Stimulated activated CD4-positive, alpha-beta T cell treated with anti-CD3 and anti-CD28 coated beads, Interleukin-4, amount 100 ng/mL, for 24 hours (primary cell): ENCODE measurements around the gene CACNG1.

ENCODE experiments used
- DNase-seq: peaks from one replicate; pipeline ENCODE4 v3.0.0-alpha.2; 2020

CACNG1 gene

DNA sequence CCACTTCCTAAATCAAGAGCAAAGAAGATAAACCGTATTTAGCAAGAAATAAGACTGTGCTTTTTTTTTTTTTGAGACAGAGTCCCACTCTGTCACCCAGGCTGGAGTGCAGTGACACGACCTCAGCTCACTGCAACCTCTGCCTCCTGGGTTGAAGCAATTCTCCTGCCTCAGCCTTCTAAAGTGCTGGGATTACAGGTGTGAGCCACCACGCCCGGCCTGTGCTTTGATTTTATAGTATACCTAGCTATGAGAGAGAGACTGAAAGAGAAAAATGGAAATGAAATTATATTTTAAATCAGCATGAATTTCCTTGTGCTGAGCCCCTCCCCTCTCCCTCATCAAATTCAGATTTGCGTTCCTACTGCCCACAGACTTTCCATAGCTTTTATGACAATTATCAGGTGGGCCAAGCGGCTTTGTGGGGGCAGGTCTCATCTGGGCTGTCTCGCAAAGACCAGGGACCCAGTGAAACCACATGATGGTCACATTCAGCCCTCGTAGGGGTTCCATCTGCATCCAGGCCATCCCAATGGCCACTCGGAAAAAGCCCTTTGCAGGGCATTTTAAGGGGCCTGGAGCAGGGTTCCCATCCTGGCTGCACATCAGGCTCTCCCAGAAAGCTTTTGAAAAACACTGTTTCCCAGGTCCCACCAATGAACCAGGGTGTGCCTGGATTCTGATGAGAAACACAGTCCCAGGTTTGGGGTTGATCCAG lies 8.5 kb downstream of the CACNG1 start:
- no peak for DNase-seq

DNA sequence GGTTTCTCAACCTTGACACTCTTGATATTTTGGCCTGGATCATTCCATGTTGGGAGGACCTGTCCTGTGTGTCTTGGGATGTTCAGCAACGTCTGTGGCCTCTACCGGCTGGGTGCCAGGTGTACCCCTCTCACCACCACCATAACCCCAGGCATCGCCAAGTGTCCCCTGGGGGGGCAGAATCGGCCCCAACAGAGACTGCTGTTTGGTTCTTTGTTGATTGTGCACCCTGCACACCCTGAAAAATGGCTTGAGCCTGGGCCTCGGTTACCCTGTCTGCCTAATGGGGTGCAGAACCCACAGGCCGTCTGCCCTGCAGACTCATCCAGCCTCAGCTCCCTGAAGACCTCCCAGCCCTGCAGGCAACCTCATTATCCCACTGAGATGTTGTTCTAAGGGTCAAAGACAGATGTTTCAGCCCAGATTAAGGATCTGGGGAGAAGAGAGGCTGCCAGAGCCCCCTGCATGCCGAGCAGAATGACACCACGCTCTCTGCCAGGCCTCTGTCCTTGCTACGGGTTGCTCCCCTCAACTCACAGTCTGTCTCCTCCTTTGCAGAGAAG lies 9.2 kb downstream of the CACNG1 start:
- no peak for DNase-seq

DNA sequence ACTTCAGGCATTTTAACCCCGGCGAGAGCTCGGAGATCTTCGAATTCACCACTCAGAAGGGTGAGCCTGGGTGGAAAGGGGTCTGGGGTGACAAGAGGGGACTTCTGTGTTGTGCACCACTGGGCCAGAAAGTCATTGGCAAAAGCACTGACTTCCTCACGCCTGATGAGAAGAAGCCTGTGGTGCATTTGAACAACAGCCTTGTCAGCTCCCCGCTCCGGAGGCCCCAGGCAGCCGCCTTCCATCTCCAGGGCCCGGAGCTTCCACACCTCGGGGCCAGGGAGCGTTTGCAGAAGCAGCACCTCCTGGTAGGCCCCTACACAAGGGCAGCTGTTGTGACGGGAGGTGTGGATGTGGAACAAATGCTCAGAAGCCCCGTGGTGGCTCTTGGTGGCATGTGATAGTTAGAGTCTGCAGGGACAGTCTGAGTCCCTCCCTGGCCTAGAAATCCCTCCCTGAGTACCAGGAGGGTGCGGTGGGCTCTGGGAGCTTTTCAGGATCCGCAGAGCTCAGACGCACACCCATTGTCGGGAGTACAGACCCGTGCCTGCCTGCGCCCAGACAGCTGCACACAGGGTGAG lies 9.7 kb downstream of the CACNG1 start:
- DNase-seq: no peak

DNA sequence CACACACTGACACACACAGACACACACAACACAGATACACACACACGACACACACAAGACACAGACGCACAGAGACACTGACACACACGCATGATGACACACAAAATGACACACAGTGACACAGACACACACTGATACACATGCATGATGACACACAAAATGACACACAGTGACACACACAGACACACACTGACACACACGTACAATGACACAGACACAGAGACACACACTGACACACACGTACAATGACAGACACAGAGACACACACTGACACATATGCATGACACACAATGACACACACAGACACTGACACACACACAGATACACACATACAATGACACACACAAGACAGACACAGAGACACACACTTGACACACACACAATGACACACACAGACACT lies 10.3 kb downstream of the CACNG1 start:
- no peak for DNase-seq

DNA sequence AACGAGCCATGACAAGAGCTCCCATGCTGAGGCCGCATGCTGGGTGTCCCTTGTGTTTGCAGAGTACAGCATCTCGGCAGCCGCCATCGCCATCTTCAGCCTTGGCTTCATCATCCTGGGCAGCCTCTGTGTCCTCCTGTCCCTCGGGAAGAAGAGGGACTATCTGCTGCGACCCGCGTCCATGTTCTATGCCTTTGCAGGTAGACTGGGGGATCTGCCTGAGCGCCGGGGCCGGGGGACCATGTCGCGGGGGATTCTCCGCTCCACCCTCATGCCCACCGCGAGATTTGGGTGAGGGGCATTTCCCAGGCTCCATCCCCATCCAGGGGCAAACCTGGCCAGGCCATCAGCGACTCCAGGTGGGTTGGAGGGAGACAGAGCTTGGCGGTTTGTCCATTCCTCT lies 10.7 kb downstream of the CACNG1 start:
- no peak for DNase-seq

DNA sequence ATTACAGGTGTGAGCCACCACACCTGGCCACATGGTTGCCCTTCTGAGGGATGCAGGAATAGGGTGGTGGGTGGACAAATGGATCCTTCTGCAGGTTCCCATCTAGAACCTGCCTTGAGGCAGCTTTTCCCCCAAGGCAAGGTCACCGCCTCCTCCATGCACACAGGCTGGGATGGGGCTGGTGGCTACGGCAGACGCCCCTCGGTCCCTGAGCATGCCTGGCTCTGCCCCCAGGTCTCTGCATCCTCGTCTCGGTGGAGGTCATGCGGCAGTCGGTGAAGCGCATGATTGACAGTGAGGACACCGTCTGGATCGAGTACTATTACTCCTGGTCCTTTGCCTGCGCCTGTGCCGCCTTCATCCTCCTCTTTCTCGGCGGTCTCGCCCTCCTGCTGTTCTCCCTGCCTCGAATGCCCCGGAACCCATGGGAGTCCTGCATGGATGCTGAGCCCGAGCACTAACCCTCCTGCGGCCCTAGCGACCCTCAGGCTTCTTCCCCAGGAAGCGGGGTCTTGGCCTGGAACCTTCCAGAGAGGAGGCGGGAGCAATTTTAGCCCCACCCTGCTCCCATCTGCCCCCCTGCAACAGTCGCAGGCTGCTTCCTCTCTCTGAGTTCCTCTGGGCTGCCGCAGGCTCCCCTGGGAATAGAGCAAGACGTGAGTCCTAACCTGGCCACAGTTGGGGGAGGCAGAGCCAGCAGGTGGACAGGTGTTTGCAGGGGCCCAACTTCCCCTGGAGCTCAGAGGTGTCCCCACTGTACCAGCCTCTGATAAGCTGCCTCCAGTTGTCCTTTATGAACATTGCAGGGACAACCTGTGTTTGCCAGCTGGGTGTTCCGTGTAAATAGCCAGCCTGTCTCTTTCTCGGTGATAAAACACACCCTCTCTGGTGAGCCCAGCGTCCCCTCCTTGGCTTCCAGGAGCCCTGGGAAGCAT lies 11.7 kb downstream of the CACNG1 start:
- DNase-seq: no peak

DNA sequence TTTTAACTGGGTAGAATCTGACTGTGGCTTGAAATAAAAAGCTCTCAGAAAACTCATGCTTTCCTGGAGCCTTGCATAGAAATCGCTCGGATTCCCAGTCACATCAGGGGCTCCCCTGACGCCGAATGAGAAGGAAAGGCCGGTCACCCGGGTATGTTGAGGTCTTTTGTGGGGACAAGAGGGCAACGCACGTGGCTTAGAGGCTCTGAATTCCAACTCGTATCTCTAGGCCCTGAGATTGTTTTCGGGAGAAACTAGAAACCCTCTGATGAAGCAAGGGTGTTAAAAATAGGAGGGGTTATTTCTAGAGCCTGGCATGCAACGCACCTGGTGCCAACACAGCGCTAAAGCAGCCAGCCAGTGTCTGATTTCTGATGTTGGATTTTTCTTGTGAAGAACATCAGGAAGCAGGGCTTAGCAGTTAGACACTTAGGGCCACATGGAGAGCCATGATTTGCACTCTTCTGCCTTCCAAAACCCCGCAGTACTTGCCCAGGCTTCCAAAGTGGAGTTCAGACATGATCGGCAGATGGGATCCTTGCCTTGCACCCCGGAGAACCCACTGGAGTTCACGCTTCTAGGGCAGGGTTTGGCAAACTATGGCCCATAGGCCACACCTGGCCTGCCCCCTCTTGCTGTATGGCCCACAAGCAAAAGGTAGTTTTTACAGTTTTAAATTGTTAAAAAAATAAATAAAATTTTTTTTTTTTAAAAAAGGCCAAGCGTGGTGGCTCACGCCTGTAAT lies 12.6 kb downstream of the CACNG1 start:
- no peak for DNase-seq

DNA sequence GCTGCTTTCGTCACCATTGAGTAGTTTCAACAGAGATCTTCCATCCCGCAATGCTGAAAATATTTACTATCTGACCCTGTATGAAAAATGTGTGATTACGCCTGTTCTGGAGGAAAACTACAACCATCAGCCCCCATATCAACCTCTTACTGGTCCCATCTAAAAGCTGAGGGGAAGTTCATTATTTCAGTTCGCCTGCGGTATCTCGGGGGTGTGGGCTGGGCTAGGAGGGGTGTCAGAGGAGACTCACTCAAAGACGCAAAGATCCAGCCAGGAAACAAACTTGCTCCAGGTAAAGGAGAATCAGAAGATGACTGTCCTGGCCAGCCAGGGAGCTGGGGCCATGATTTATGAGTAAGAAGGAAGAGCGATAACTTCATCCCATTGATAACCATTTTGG lies 13.7 kb downstream of the CACNG1 start:
- no peak for DNase-seq

DNA sequence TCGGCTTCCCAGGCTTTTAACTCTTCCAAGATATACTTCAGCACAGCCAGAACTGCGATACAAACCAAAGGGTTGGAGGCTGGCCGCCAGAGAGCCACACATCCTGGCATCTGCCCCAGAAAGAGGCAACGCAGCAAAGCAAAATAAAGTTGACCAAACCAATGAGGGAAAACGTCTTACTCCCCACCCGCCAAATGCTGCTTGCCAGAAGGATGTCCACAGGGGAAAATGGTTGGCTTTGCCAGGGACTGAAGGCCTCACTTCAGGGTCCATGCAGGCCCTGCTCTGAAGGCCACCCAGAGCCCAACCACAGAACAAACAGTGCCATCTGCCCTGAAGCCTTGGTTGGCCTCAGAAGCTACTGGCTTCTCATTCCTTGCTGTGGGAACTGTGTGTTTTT lies 15.0 kb downstream of the CACNG1 start:
- no peak for DNase-seq

DNA sequence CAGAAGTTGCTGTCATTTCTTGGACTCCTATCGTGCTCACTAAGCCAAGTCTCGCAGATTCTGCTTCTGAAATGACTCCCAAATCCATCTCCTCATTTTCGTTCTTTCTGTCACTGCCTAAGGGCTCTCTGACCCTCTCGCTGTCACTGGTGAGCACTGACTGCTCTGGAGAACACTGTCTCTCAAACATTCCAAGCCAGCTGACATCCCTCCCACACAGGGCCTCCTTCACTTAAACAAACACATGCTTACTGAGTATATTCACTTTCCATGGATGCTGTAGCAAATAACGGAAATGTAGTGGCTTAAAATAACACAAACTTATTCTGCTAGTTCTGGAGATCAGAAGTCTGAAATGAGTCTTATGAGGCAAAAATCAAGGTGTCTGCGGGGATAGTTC lies 18.8 kb downstream of the CACNG1 start:
- no peak for DNase-seq

DNA sequence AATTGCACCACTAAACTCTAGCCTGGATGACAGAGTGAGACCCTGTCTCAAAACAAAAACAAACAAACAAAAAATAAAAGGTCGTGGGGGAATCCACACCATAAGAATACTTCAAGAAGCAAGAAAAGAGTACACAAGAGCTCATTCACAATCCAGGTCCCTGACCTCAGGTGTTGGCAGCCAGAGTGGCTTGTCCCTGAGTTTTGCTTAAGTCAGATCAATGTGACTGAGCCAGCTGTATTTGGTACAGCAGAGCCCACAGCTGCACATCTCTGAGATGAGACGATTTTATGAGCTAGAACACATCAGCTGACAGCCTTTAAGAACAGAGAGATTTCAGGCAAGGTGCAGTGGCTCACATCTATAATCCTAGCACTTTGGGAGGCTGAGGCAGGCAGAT lies 22.4 kb downstream of the CACNG1 start:
- DNase-seq: no peak

DNA sequence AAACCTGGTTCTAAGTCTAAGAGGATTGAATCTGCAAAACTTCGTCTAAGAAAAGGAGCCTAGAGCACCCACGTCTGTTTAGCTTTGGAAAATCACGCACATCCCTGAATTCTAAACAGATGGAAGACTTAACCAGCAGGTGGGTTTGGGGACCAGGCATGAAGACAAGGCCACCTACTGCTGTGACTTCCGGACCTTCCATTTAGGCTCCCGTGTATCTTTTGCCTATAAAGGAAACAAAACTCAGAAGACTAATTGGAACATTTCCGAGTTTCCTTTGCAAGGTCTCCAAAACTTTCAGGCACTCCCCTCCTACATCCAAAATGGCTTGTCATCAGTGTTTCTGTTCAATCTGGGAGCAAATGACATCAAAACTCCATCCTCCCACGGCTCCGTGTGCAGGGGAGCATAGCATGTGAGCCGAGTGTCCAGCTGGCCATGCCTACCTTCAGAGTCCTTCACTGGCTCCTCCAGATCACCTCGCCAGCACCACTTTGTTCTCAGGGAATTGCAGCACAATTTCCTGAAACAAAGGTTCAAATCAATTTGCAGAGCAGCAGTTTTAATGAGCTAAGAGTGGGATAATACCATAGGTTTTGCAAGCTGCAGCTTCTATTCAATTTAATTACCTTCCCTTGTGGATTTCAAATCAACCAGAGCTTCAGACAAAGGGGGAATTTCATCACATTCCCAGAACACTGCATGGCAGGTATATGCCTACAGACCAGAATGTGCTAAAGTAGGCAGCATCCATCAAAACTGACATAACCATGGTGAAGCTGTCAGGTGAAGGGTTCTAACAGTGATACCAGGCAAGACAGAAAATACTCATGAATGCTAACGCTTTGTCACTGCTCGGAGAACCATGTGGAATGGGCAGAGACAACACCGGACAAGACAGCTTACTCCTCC lies 23.5 kb downstream of the CACNG1 start:
- no peak for DNase-seq

DNA sequence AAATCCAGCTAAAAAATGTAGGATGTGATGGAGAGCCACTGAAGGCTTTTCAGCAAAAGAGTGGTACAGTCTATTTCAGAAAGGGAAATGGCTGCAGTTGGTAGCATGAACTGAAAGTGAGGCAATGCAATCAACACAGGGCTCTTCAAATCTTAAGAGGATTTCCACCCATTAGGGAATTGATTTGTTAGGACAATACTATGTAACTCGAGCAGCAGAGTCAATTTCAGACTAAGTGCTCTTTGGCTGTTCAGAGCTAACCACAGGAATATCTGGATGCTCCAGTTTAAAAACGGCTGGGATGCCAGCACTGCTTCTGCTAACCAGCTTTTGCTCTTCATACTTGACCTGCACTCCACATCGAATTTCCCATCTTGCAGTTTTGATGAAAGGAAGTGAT lies 24.6 kb downstream of the CACNG1 start:
- no peak for DNase-seq

DNA sequence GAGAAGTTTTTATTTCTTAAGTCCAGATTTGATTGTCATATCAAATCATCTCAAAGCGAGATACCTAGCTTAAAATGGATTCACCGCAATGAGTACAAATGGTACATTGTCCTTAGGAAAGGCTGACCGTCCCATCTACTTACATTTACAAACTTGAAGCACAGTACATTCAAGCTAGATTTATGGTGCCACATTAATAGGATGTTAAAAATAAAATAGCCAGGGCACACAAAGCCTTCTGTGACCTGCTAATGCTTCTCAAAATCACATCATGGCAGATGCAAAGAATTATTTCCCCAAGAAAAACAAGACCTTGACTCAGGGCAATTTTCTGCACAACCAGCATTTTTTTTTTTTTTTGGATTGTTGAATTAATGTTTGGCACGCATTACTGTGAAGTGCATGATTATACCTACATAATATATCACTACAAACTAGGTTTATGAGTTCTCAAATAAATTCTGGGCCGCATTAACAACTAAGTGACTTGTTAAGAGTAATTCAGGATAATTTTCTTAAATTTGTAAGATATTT lies 25.3 kb downstream of the CACNG1 start:
- no peak for DNase-seq

DNA sequence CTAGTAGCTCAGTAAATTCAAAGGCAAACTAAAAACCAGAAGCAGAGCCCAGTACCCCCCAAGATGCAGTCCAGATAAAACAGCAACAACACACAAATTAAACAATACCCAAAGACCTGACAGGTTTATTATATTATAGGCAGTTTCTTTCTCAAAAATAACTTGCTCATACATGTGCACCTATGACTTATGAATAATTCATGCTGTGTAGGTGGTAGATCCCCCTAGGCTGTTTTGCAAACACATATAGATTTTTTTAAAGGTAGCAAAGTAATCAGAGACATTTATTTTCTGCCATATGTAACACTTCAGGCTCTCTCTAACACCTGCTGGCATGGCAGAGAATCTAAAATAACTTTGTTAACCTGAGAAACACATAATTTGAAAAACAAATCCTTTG lies 27.2 kb downstream of the CACNG1 start:
- no peak for DNase-seq

DNA sequence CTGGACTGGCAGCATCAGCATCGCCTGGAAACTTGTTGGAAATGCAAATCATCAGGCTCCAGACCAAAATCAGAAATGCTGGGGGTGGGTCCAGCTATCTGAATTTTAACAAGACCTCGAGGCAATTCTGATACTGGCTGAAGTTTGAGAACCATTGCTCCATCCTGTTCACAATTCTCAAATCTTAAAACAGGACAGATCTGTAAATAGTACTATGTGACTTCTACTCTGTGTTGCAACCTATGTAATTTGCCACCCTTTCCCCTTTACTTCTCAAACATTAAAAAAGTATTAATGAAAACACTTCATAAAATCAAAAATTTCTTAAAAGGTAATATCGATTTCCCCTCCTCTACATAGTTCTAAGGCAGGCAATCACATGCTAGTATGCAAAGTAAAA lies 28.5 kb downstream of the CACNG1 start:
- no peak for DNase-seq

DNA sequence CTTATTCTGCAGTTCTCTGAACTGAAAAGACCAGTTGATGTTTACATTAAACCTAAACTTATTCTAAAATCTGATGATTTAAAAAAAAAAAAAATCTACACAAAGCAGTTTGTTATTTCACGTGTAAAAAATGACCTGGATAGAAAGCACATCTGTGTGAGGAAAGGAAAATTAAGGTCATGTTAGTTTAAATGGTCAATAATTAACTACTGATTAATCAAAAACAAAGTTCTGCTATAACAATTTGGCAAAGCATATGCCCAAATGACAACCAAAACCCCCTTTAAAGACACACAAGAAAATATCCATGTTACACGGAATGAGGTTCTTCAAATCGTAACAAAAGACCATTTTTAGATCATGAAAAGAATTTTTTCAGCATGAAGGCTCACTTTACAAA lies 30.4 kb downstream of the CACNG1 start:
- no peak for DNase-seq

DNA sequence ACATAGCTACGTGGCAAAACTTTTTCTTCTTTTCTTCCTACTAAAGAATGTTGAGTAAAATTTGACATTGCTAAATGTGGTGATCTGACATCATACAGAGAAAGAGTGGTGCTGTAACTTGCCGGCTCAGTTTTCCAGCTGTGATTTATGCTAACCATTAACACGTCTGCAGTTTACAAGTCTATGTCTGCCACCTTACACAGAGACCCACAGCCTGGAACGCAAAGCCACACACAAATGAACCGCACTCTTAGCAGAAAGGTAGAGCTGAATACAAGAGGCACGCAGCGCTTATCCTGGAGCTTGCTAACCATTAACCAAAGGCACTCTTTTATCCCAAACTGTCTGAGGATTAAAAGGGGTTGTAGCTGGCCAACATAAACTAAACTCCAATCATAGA lies 31.9 kb downstream of the CACNG1 start:
- DNase-seq: no peak

DNA sequence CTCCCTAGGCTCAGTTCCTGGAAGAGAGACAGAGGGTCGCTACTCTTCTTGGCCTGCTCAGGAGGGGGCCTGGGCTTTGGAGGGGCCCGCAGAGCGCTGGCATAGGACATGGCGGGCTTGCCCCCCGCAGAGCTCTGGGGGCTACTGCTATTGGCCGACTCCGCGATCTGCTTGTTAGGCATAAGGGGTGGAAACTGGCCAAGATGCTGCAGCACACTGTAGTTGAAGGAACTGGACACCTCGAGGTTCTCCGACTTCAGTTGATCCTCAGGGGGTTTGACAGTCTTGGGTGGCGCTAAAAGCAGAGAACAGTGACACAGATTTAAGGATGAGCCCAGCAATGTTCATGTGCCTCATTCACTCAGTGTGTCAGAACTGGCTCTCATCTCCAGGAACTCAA lies 33.9 kb downstream of the CACNG1 start:
- no peak for DNase-seq

DNA sequence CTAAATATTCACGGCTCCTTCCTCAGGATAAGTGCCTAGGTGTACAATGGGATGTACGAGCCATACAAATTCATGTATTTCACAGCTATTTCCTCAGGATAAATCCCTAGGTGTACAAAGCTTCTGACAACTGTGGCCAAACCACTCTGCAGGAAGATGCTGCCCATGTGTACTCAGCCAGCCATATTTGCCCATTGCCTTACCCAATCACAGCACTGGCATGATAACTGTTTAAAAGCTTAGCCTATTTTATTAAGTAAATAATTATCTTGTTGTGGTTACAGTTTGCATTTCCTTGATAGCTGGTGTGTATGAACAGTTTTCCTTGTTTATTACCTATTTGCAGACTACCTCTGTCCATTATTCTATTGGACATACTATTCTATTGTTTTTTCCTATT lies 35.1 kb downstream of the CACNG1 start:
- DNase-seq: no peak

DNA sequence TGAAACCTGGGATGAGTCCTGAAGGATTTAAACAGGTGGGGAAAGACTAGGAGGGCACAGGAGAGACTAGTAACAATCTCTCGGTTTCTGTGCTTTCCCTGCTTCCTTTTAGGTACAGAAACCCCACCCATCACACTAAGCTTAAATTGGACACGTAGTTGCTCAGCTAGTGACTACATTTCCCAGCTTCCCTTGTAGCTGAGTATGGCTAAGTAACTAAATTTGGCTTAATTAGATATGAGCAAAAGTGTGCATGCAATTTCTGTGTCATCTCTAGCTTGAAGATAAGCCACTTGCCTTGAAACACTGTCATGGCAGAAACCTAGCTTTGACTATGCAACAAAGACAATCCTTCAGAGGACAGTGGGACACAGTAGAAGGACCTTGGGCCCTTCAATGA lies 36.5 kb downstream of the CACNG1 start:
- DNase-seq: no peak

DNA sequence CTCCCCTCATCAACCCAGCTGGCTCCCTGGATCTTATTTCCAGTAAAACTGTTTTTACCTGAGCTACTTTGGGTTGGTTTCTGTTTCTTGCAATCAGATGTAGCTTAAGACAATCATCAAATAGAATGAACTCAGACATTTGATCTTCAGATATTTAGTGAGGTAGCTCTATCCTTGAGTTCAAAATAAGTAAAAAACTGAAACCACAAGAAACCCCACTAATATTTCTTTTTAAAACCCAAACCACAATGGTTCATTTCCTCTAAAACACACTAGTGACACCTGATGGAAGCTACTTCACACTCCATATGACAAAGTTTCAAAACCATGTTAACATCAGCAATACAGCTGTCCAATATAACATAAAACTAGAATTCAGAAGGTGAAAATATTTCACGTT lies 37.8 kb downstream of the CACNG1 start:
- DNase-seq: no peak
